NCI-H2081 (cell line): ENCODE results near the gene NAA11.

Experiments used
- DNase-seq, 2 experiments: peaks; one replicate each; lab custom pipeline; 2025; lab: John Stamatoyannopoulos, UW

The NAA11 gene

DNA sequence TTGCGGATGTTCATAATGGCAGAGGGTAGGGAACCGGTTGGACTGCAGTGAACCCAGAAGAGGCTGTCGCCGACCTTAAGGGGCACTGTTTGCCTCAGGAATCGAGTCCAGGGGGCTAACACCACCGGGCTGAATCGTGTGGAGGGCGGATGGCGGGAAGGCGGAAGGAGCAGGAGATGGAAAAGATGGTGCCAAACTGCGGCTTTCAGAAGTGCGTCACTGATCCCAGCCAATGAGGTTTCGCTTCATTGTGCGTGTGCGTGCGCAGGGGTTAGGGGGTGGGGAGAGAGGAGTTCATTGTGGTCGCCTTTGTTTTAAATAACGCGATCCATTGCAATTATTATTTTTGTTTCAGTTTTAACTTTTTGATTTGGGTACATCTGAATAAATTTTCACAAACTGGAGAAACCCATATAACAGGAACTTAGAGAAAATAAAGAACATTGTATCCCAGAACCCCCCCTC lies at the start of gene NAA11:
Gene NAA11, minus strand, starts transcription at position 198 of the 465 bp plus-strand sequence. Its CDS starts 184 bp downstream, at position 14.
- no peak for DNase-seq

DNA sequence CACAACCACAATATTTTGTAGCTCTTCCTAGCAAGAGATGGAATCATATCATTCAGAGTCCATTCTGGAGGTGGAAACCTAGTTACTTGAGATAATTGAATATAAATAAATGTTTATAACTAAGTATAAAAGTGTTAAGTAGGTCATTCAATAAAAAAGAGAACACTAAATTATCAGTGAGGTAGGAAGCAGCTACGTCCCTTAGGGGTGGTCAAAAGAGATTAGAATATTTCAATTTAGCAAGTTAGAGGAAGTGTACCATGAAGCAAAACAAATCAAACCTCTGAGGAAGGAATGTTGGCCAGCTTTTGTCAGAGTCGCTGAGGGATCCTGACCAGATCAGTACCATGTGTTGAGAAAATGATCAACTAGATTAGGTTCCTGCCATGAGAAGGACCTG lies 44.2 kb upstream of the NAA11 start:
- DNase-seq = no peak

DNA sequence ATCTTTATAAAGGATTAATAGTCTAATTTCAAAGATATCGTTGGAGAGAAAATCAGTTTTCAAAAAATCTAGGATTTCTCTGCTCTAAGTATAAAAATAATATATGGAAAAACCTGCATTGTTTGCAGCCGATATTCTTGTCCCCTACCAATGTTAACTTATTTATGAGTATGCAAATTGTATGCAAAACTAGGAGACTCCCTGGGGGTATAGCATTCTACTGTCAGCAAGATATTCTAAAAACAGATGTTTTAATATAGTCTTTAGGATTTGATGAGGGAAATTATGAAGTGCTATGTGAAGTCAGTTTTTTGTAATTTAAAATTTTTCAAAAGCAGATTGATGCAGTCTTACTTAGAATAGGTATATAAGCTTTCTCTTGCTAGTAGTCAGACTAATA lies 41.2 kb upstream of the NAA11 start:
- no peak for DNase-seq

DNA sequence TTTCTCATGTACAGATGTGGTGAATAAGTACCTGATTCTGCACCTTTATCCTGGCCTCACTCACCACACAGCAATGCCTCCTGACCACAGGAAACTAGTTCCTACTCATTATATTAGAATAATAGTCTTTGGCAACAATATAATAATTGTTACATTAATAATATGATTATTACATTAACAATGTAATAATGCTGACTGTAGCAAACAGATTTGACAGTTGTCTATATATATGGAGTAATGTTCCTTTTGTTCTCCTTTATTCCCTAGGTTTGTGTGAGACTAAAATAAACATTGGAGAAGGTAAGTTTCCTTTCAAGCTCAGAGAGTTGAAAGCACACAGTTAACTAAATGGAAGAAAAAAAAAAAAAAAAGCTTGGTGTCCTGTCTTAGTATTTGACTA lies 40.6 kb upstream of the NAA11 start:
- no peak for DNase-seq

DNA sequence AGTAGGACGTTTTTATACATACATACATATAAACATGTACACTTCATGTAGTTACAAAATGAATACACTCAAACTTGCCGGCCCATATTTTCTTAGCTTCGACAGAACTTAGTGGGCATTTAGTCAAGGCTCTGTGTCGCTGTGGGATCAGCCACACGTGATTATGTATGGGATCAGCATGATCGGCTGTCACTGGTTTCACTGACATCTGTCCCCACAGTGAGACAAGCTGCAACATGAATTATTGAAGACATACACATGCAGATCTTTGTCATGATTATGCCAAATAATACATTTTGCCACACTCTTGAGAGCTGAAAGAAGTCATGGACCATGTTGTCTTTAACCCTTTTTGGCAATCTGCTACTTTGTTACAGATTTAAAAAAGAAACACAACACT lies 38.2 kb upstream of the NAA11 start:
- no peak for DNase-seq

DNA sequence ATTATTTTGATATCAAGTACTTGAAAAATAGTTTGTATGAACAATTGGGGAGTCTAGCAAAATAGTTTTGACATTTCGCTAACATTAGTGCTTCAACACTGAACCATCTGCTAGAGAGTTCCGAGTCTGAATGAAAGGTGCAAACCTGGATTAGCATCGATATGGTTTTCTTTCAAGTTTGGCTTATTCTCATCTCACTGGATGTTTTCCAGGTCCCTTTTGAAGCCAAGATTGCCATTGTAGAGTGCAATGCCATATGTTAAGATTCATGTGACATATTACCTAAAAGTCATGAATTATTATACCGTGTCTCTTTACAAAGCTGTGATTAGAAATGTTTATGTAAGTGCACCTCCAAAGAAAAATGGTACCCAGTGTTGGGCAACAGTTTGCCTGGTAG lies 36.8 kb upstream of the NAA11 start:
- DNase-seq = no peak

DNA sequence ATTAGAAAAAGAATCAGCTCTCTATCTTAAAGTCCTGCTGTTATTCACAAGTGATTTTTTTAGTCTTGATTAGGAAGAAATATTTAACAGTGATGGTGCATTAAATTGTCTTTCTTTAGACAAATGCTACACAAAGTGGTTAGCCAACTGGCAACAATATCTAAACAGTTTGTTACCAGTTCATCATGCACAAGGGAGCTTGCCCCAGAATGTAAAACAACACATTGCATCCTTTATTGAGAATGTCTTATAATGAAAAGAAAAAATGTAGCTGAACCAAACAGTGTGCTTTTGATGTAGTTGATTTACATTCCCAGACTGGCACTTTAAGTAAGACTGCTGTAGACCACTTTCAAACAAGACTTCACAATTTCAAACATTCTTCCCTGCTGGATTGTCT lies 34.1 kb upstream of the NAA11 start:
- DNase-seq = no peak

DNA sequence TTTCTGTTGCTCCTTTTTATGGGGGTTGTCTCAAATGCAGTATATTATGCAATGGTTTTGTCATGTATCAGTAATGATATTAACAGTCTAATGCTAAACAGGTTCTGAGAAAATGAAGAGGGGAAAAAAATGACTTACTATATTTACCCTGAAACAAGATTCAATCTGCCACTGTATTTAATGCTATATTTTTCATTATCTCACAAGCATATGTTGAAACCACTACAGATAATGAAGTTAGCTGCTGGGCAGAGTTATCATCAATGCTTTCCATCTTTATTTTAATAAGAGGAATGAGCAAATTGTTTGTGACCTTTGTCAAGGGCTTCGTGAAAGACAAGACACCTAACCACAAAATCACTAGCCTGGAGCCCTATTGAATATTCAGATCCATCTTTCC lies 32.6 kb upstream of the NAA11 start:
- DNase-seq = no peak

DNA sequence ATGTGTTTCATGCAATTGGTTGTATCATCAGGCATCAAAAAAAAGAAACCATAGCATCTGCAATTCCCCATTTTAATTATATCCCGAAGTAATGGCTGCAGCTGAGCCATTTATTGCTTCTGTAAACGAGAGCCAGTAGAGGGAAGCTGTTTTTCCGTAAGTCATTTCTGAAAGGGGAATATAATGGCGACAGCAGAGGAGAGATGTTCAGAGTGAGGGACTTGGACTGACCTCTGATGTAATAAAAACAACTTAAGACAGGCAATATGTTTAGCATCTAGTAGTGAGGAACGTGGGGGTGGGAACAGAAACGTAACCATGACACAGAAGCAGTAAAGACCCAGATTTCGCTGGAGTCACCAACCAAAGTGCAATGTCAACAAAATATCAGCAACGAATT lies 31.5 kb upstream of the NAA11 start:
- DNase-seq = peak in 1 of 2 experiments; percentile 3

DNA sequence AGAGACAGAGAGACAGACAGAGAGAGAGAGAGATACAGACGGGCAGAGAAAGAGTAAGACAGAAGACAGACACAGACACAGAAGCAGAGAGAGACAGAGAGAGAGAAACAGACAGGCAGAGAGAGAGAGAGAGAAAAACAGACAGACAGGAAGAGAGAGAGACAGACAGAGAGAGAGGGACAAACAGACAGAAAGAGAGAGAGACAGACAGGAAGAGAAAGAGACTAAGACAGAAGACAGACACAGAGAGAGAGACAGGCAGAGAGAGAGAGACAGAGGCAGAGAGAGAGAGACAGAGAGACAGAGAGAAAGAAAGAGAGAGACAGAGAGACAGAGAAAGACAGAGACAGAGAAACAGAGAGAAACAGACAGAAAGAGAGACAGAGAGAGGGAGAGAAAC lies 27.2 kb upstream of the NAA11 start:
- no peak for DNase-seq

DNA sequence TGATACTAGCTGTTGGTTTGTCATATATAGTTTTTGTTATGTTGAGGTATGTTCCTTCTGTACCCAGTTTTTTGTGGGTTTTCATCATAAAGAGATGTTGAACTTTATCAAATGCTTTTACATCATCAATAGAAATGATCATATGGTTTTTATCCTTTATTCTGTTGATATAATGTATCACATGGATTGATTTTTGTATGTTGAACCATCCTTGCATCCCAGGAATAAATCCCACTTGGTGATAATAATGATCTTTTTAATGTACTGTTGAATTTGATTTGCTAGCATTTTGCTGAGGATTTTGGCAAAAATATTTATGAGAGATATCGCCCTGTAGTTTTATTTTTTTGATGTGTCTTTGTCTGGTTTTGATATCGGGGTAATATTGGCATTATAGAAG lies 22.5 kb upstream of the NAA11 start:
- no peak for DNase-seq

DNA sequence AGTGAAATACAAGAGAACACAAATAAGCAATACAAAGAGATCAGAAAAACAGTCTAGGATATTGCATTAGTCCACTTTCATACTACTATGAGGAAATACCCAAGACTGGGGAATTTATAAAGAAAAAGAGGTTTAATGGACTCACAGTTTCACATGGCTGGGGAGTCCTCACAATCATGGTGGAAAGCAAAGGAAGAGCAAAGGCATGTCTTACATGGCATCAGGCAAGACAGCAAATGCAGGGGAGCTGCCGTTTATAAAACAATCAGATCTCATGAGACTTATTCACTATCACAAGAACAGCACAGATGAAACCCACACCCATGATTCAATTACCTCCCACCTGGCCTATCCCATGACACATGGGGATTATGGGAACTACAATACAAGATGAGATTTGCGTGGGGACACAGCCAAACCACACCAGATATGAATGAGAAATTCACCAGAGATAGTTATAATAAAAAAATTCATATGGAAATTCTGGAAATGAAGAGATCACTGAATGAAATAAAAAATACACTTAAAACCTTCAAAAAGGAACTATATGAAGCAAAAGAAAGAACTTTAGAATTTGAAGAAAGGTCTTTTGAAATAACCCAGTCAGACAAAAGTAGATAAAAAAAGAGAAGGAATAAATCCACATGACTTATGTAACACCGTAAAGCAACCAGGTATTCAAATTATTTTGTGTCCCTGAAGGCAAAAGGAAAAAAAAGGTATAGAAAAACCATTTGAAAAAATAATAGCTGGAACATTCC lies 16.2 kb upstream of the NAA11 start:
- DNase-seq = no peak

DNA sequence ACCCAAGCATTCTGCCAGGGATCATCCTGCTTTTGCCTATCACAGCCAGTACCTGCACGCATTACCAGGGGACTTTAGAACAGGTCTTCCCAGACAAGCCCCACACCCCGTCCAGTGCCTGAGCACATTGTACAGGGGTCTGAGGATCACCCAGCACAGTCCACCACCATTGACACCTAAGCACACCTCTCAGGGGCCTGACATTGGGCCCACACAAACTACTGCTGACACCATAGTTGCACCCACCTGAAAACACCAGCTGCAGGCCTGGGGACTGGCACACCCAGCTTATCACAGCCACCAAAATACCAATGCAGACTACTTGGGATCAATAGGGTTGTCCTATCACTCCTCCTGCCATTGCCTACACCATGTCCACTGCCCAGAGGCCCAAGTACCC lies 14.7 kb upstream of the NAA11 start:
- DNase-seq = no peak

DNA sequence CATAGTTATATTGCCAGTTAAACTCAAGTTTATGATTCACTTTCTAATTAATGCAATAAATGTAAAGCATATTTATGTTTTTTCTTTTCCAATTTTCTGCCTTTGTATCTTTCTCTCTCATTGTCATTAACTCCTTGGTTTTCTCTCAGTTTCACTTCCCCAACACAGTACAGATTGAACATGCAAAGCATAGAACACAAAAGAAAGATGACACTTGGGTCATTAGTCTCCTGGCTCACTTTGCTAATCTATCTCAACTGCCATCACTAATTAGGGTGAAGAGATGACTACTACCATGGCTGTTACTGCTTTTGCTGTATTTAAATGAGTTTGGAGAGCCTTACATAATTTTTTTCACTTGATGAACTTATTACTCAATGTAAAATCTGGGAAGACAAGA lies 12.3 kb upstream of the NAA11 start:
- DNase-seq = no peak

DNA sequence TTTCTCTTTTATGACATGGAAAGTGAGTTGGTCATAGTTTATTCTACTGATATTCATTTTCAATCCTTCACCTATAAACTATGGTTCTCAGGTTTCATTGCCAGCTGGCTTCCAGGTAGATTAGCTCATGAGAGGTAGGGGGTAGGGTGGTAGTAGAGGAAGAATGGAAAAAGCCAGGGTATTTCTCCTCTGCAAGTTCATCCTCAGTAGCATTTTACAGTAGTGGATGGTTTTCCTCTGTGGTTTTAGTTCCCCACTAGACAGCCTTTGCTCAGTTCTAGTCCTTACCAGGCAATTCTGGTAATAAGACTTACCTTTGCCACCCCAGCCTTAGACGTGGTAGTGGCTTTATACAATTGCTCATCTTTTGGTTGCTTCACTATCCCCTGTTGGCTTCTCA lies 8.9 kb upstream of the NAA11 start:
- DNase-seq = peak in 1 of 2 experiments; percentile 22

DNA sequence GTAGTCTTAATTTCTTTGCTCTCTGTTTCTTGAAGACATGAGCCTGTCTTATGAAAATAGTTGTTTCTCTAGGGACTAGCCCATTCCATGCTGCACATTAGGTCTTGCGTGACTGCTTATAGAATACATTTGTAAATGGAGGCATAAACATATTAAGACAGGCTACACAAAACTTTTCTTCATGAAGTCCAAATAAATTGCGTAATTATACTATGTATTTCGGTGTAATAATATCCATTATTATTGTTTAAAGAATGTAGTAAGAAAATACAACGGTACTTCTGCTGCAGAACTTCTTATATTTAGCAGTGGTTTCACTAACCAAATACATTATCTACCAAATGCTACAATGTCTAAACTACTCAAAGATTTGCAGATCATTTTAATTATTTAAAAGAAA lies 8.5 kb upstream of the NAA11 start:
- DNase-seq = no peak

DNA sequence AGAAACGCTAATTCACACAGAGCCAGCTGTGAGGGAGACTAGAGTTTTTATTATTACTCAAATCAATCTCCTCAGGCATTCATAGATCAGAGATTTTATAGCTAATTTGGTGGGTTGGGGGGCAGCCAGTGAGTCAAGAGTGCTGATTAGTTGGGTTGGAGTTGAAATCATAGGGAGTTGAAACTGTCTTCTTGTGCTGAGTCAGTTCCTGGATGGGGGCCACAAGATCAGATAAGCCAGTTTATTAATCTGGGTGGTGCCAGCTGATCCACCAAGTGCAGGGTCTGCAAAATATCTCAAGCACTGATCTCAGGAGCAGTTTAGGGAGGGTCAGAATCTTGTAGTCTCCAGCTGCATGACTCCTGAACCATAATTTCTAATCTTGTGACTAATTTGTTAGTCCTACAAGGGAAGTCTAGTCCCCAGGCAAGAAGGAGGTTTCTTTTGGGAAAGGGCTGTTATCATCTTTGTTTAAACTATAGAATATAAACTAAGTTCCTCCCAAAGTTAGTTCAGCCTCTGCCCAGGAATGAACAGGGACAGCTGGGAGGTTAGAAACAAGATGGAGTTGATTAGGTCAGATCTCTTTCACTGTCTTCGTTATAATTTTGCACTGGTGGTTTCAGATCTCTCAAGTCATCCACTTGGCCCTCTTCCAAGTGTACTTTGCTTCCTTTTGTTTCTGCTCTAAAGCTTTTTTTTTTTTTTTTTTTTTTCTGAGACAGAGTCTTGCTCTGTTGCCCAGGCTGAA lies 5.4 kb upstream of the NAA11 start:
- DNase-seq = no peak

DNA sequence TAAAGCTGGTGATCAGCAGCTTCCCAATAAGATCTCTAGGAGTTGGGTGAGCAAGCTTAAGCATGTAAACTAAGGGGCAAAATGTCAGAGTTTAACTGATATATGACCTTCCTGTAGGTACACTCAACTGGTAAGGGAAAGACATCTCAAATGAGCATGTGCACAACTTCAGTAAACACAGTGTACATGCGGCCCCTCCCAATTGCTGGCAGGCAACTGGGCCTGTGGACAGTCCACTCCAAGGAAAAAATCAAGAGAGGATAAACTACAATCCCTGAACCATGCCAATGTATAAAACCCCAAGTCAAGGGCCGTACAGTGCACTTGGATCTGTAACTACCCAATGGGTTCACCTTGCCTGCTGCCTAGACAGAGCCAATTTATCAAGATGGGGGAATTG lies 4.9 kb upstream of the NAA11 start:
- DNase-seq = no peak

DNA sequence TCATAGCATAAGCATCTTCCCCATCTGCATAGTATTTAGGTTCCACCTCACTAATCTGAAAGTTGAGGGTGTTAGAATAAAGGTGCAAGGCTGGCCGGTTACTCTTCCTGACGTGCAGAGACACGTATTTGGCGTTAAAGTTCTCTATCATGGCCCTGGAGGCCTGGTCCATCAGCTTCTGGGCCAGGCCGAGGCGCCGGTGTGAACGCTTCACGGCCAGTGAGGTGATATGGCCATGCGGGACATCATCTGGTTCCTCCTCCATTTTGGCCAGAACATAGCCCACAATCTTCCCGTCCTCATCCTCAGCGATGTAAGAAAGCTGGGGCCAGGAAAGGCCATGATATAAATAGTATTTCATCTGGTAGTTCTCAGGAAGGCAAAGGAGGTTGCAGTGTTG lies 425 bp downstream of the NAA11 start:
- DNase-seq = no peak

DNA sequence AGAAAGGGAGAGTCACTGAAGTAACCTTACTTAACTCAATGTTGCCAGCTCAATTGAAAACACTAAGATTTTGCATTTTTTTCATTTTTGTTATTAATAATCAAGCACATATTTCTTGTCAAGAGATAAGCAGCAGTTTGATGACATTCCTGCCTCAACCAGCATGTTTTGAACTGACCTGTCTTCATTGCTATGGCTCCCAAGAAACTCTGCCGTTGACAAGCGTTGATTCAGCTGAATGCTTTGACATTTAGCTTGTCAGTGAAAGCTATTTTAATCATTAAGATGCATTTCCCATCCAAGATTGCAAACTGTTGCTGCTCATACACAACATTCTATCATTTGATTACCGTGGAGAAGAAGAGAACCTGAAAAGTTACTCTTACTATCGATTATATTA lies 5.9 kb downstream of the NAA11 start:
- DNase-seq = no peak

DNA sequence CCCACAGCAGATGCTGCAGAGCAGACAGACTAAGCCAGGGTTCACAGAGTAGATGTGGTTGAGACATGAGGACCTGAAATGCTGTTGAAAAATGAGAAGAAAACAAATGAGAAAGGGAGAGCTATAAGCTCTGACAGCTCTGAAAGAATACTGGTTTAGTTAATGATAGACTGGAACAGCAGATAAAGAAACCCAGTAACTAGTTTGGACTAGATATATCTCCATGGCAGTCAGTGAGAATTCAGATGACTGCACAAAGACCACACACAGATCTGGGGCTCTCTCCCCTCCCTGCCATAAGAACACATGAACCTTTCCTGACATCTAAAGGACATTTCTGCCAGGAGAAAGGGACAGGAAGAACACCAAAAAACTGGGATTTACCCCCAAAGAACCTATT lies 8.2 kb downstream of the NAA11 start:
- no peak for DNase-seq

DNA sequence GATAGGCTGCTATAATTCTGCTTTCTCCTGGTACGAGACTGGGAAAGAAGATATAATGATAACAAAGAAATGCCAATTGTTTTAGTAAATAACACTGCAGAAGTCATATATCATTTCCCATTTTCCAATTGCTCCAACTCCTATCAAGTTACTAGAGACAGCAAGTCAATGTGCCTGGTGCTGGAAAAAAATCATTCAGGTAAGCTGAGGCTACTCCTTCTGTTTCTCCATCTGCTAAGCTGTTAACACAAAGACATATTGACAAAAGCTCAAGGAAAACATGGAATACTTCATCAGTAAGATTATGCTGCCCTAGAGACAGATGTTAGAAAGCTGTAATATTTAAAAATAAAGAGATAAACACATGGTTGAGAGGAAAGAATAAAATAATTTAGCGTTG lies 10.0 kb downstream of the NAA11 start:
- no peak for DNase-seq

DNA sequence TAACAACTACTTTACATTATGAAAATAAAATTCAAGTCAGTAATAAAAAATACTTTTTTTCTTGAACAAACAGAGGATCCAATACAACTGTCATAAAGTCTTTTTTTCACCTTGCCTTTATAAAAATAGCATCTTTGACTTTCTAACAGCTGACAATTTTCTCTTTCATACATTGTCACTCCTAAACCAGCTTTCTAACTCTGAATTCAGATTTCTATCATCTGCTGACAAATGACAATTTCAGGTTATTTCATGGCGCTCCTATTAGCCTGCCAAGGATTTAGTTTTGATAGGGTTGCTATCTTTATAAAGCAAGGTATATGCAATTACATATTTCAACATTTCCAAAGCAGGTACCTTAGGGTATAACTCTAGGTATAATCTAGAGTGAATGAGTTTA lies 14.6 kb downstream of the NAA11 start:
- DNase-seq = no peak

DNA sequence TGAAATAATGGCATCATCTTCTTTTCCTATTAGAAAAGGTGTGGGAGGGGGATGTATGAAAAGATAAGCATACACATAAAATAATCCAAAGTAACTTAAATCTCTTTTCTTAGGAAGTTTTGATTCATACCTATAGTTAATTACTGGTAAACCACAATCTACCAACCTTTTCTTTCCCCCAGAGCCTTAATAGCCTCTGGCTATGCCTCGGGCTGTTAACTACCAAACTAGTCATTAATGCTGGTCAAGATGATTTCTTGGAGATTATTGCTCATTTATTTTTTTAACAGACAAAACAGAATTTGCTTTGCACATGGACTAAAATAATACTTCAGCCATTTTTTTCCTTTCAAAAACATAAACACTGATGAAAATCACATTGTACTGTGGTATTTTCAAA lies 16.9 kb downstream of the NAA11 start:
- no peak for DNase-seq
